Measurements from ENCODE around the gene MYH16.

- TF ChIP-seq ZKSCAN3 (CRISPR knock-in tag; IDR thresholded peaks at IDR 0.05): no peak
- TF ChIP-seq CTCF (IDR thresholded peaks at IDR 0.05 in 2 of 3, conservative IDR thresholded peaks at IDR 0.05 in 1 of 3; ENCODE audit: insufficient read depth in 2 of 3, low read depth in 1 of 3, low read length in 3 of 3): no peak
- no peak for TF ChIP-seq ATF7 (IDR thresholded peaks at IDR 0.05)
- no peak for TF ChIP-seq KDM5B (IDR thresholded peaks at IDR 0.05; ENCODE audit: insufficient replicate concordance, low read depth, low read length)
- TF ChIP-seq CEBPG (CRISPR knock-in tag; IDR thresholded peaks at IDR 0.05): no peak
- no peak for TF ChIP-seq CEBPG (tag; conservative IDR thresholded peaks at IDR 0.05 in 1 of 2, IDR thresholded peaks at IDR 0.05 in 1 of 2)
- no peak for TF ChIP-seq CUX1 (CRISPR knock-in tag; IDR thresholded peaks at IDR 0.05)
- TF ChIP-seq HMGXB4 (CRISPR knock-in tag; IDR thresholded peaks at IDR 0.05): no peak
- TF ChIP-seq EZH2 (IDR thresholded peaks at IDR 0.05; ENCODE audit: borderline replicate concordance, low read depth, low read length): no peak
- no peak for TF ChIP-seq ELF4 (CRISPR knock-in tag; IDR thresholded peaks at IDR 0.05)
- TF ChIP-seq ZNF143 (CRISPR knock-in tag; IDR thresholded peaks at IDR 0.05): no peak
- TF ChIP-seq SIN3A (IDR thresholded peaks at IDR 0.05; ENCODE audit: borderline replicate concordance in 2 of 2, control insufficient read depth in 1 of 2, low read depth in 2 of 2, low read length in 2 of 2): no peak
- no peak for TF ChIP-seq POLR2A (conservative IDR thresholded peaks at IDR 0.05)
- TF ChIP-seq ZNF609 (CRISPR knock-in tag; IDR thresholded peaks at IDR 0.05; ENCODE audit: borderline replicate concordance): no peak
Measured at GRCh38 chr7:99252166-99252895, 20.3 kb upstream of the MYH16 start.

Data from K562 (cell line).